ENCODE results near the gene STX11. TPM values are rescaled to one million over a fixed set of nuclear protein-coding genes. Genes with fewer than 3 reads are reported as not detected.

The STX11 gene
- polyA plus RNA-seq, 1 donor from 2014 or later = not detected

GRCh38 chr6:144178323-144178722, 28.0 kb downstream of the STX11 start:
- H3K9ac ChIP-seq (ENCODE audit: low read length) = no peak overlapping the region
- H3K27me3 ChIP-seq (ENCODE audit: insufficient read depth, low read depth, low read length) = no peaks in the 10 kb centered on the region
- H2AFZ ChIP-seq (ENCODE audit: low read depth, low read length) = no peak overlapping the region
- H3F3A ChIP-seq (ENCODE audit: insufficient read depth, low read length, poor library complexity, severe bottlenecking) = no peaks in the 10 kb centered on the region
- H3K27ac ChIP-seq (ENCODE audit: low read length) = no peak overlapping the region
- TF ChIP-seq REST (IDR thresholded peaks at IDR 0.05; ENCODE audit: borderline replicate concordance) (no peak), CTCF (IDR thresholded peaks at IDR 0.05; ENCODE audit: poor library complexity, severe bottlenecking) (no peak), TAF1 (IDR thresholded peaks at IDR 0.05; ENCODE audit: low read depth) (no peak), SMC3 (conservative IDR thresholded peaks at IDR 0.05; ENCODE audit: poor library complexity) (no peak), POLR2AphosphoS5 (IDR thresholded peaks at IDR 0.05) (no peak), EZH2 (IDR thresholded peaks at IDR 0.05; ENCODE audit: borderline replicate concordance, insufficient read depth, low read length, poor library complexity, severe bottlenecking) (no peak), RAD21 (conservative IDR thresholded peaks at IDR 0.05) (no peak), MXI1 (conservative IDR thresholded peaks at IDR 0.05; ENCODE audit: poor library complexity, severe bottlenecking) (no peak), EP300 (conservative IDR thresholded peaks at IDR 0.05; ENCODE audit: poor library complexity, severe bottlenecking) (no peak)
- no peaks in the 10 kb centered on the region for H3K36me3 ChIP-seq (ENCODE audit: insufficient read depth, low read length)
- H4K20me1 ChIP-seq (ENCODE audit: insufficient read depth) = no peaks in the 10 kb centered on the region
- H3K4me3 ChIP-seq (ENCODE audit: low read length) = no peak overlapping the region
- H3K9me2 ChIP-seq (ENCODE audit: insufficient read depth, low read length) = no peaks in the 10 kb centered on the region
- no peaks in the 10 kb centered on the region for H3K9me3 ChIP-seq (ENCODE audit: low read length)
- H3K79me2 ChIP-seq (replicated peaks; ENCODE audit: insufficient read depth, low read length) = no peaks in the 10 kb centered on the region
- H3K4me2 ChIP-seq (ENCODE audit: low read length) = no peak overlapping the region

GRCh38 chr6:144179237-144179636, 28.9 kb downstream of the STX11 start:
- Histone ChIP-seq H3K4me3 (ENCODE audit: low read length) (no peak overlapping the region), H3K4me2 (ENCODE audit: low read length) (no peak overlapping the region), H2AFZ (ENCODE audit: low read depth, low read length) (no peak overlapping the region), H3K36me3 (ENCODE audit: insufficient read depth, low read length) (no peaks in the 10 kb centered on the region), H4K20me1 (ENCODE audit: insufficient read depth) (no peaks in the 10 kb centered on the region), H3K9me2 (ENCODE audit: insufficient read depth, low read length) (no peaks in the 10 kb centered on the region), H3K27ac (ENCODE audit: low read length) (no peak overlapping the region), H3K9ac (ENCODE audit: low read length) (no peak overlapping the region), H3K27me3 (ENCODE audit: insufficient read depth, low read depth, low read length) (no peaks in the 10 kb centered on the region), H3K9me3 (ENCODE audit: low read length) (no peaks in the 10 kb centered on the region), H3F3A (ENCODE audit: insufficient read depth, low read length, poor library complexity, severe bottlenecking) (no peaks in the 10 kb centered on the region), H3K79me2 (replicated peaks; ENCODE audit: insufficient read depth, low read length) (no peaks in the 10 kb centered on the region)
- no peak for TF ChIP-seq EZH2 (IDR thresholded peaks at IDR 0.05; ENCODE audit: borderline replicate concordance, insufficient read depth, low read length, poor library complexity, severe bottlenecking)
- no peak for TF ChIP-seq TAF1 (IDR thresholded peaks at IDR 0.05; ENCODE audit: low read depth)
- no peak for TF ChIP-seq EP300 (conservative IDR thresholded peaks at IDR 0.05; ENCODE audit: poor library complexity, severe bottlenecking)

All from neural cell (in vitro differentiated cells).